ENCODE data around the gene TMC4.
A peak's percentile ranks its signal among the peaks of the same experiment; 100 is the strongest.

TMC4 gene

GRCh38 chr19:54155694-54156093 is 17.3 kb downstream of the TMC4 start:
- DNase-seq (ENCODE audit: low read depth) = no peak

GRCh38 chr19:54154603-54155345 is 18.2 kb downstream of the TMC4 start:
- no peak for DNase-seq (ENCODE audit: low read depth)

- DNase-seq (ENCODE audit: low read depth) = no peak
Observed at GRCh38 chr19:54153731-54154326, 19.1 kb downstream of the TMC4 start.

GRCh38 chr19:54152878-54153524 is 20.0 kb downstream of the TMC4 start:
- DNase-seq (ENCODE audit: low read depth) = no peak

GRCh38 chr19:54152267-54152666 is 20.7 kb downstream of the TMC4 start:
- no peak for DNase-seq (ENCODE audit: low read depth)

- DNase-seq (ENCODE audit: low read depth) = no peak
Observed at GRCh38 chr19:54151362-54152035, 21.5 kb downstream of the TMC4 start.

GRCh38 chr19:54149021-54149812 is 23.7 kb downstream of the TMC4 start:
- no peak for DNase-seq (ENCODE audit: low read depth)

GRCh38 chr19:54148158-54148557 is 24.8 kb downstream of the TMC4 start:
- no peak for DNase-seq (ENCODE audit: low read depth)

GRCh38 chr19:54147676-54148075 is 25.3 kb downstream of the TMC4 start:
- no peak for DNase-seq (ENCODE audit: low read depth)

GRCh38 chr19:54145541-54146158 is 27.3 kb downstream of the TMC4 start:
- DNase-seq (ENCODE audit: low read depth) = no peak

- no peak for DNase-seq (ENCODE audit: low read depth)
Observed at GRCh38 chr19:54142166-54142780, 30.7 kb downstream of the TMC4 start.

GRCh38 chr19:54141356-54141755 is 31.6 kb downstream of the TMC4 start:
- DNase-seq (ENCODE audit: low read depth) = no peak

GRCh38 chr19:54138489-54139256 is 34.3 kb downstream of the TMC4 start:
- DNase-seq (ENCODE audit: low read depth) = no peak

GRCh38 chr19:54137699-54138488 is 35.1 kb downstream of the TMC4 start, which contains the start of gene CNOT3:
Gene CNOT3, plus strand, starts transcription at chr19:54137762. Its CDS starts 5,217 bp downstream, at chr19:54142979.
- no peak for DNase-seq (ENCODE audit: low read depth)

- DNase-seq (ENCODE audit: low read depth) = peak; percentile 98
Observed at GRCh38 chr19:54136864-54137698, 35.9 kb downstream of the TMC4 start.

- DNase-seq (ENCODE audit: low read depth) = no peak
Observed at GRCh38 chr19:54136086-54136863, 36.7 kb downstream of the TMC4 start.

GRCh38 chr19:54133957-54134590 is 38.9 kb downstream of the TMC4 start:
- DNase-seq (ENCODE audit: low read depth) = no peak

Data from activated T-cell treated with anti-CD3 and anti-CD28 coated beads for 48 hours (primary cell).